HCT116 (cell line): ENCODE data around the gene CLASP2. TPM values are rescaled to one million over a fixed set of nuclear protein-coding genes. Genes with fewer than 3 reads are reported as not detected.

Experiments used
- ATAC-seq: fragments of 200-7000 bp; cut with Tn5 transposase; 2 replicates; pipeline ENCODE4 v1.9.1; 2020; ENCODE audit warnings: mild to moderate bottlenecking, moderate library complexity
- BruUV-seq: library from RNA; stranded (reverse); fragments of 400-500 nt; replicated peaks from 2 replicates; lab custom pipeline; 2021; lab: Mats Ljungman, UMichigan
- CTCF ChIA-PET: fragments of 300-600 bp; sonication (Branson Sonifier 250); formaldehyde crosslinking; loops from one replicate; lab custom pipeline; 2021; ENCODE audit warnings: antibody characterized with exemption; lab: Charles Lee
- POLR2A ChIA-PET: fragments of 300-600, 350-600 bp; sonication (Branson Sonifier 250); formaldehyde crosslinking; loops from one replicate; lab custom pipeline; 2021; ENCODE audit warnings: antibody characterized with exemption; lab: Charles Lee
- RAD21 ChIA-PET, 2 experiments: fragments of 300-600 bp; sonication (Branson Sonifier 250); formaldehyde crosslinking; loops; one replicate each; lab custom pipeline; 2023; ENCODE audit warnings: low total read pairs in 2 of 2; ENCODE audit not compliant: uncharacterized antibody in 2 of 2, unreplicated experiment in 2 of 2, low non-redundant PET in 1 of 2; lab: Charles Lee
- DNase-seq: peaks from one replicate; pipeline ENCODE4 v3.0.0-alpha.2; 2010; ENCODE audit warnings: low read depth, low spot score
- H2AFZ ChIP-seq: fragments of 200-600 bp; shearing (Covaris generic), sonication (generic); 2 replicates; pipeline ENCODE4 v1.6.1; 2017; ENCODE audit warnings: low read depth, mixed run types, mixed read lengths, antibody characterized with exemption, low read length; ENCODE audit not compliant: poor library complexity, severe bottlenecking
- H3K27ac ChIP-seq: 2 replicates; pipeline ENCODE4 v1.5.1; 2012; ENCODE audit warnings: low read depth, low read length
- H3K27me3 ChIP-seq: fragments of 200-600 bp; sonication (generic); 2 replicates; pipeline ENCODE4 v1.6.1; 2016; ENCODE audit warnings: mixed run types, low read length, mixed read lengths; ENCODE audit not compliant: insufficient read depth
- H3K36me3 ChIP-seq, 2 experiments: fragments of 200-500 bp in 1 of 2; fragments of 200-600 bp in 1 of 2; sonication (Bioruptor generic) in 1 of 2; sonication (generic) in 1 of 2; 2 replicates each; pipeline versions ENCODE4 v1.5.1 to v1.6.1; 2014 to 2016; ENCODE audit warnings: low read length in 2 of 2, inconsistent platforms in 1 of 2, mixed read lengths in 1 of 2, mixed run types in 1 of 2; ENCODE audit not compliant: insufficient read depth in 2 of 2, control insufficient read depth in 1 of 2
- H3K4me1 ChIP-seq, 2 experiments: fragments of 200-600 bp in 1 of 2; sonication (generic) in 1 of 2; 2 replicates each; pipeline versions ENCODE4 v1.5.1 to v1.6.1; 2012 to 2017; ENCODE audit warnings: low read length in 2 of 2, inconsistent platforms in 1 of 2, mild to moderate bottlenecking in 1 of 2, mixed read lengths in 1 of 2, mixed run types in 1 of 2, moderate library complexity in 1 of 2; ENCODE audit not compliant: insufficient read depth in 2 of 2, control insufficient read depth in 1 of 2
- H3K4me2 ChIP-seq: fragments of 200-600 bp; sonication (generic); 2 replicates; pipeline ENCODE4 v1.6.1; 2017; ENCODE audit warnings: mixed run types, low read length, mixed read lengths
- H3K4me3 ChIP-seq, 2 experiments: fragments of 200-600 bp in 1 of 2; sonication (generic) in 1 of 2; replicated peaks in 1 of 2; 2 replicates each; pipeline ENCODE4 v1.5.1; 2011 to 2016; ENCODE audit warnings: low read length in 2 of 2, control low read depth in 1 of 2, low read depth in 1 of 2, mild to moderate bottlenecking in 1 of 2, mixed read lengths in 1 of 2, mixed run types in 1 of 2
- H3K79me2 ChIP-seq: fragments of 200-600 bp; sonication (generic); 2 replicates; pipeline ENCODE4 v1.6.1; 2017; ENCODE audit warnings: mild to moderate bottlenecking, mixed run types, low read length, moderate library complexity, mixed read lengths; ENCODE audit not compliant: insufficient read depth
- H3K9ac ChIP-seq: fragments of 200-600 bp; sonication (generic); 2 replicates; pipeline ENCODE4 v1.6.1; 2016; ENCODE audit warnings: low read length, mixed read lengths
- H3K9me2 ChIP-seq: fragments of 200-600 bp; sonication (generic), shearing (Covaris generic); 2 replicates; pipeline ENCODE4 v1.6.1; 2017; ENCODE audit warnings: mixed run types, mild to moderate bottlenecking, moderate library complexity; ENCODE audit not compliant: insufficient read depth
- H3K9me3 ChIP-seq, 2 experiments: fragments of 200-500 bp in 1 of 2; fragments of 200-600 bp in 1 of 2; sonication (Bioruptor generic) in 1 of 2; sonication (generic) in 1 of 2; 2 replicates each; pipeline ENCODE4 v1.6.1; 2014 to 2017; ENCODE audit warnings: low read length in 2 of 2, mixed read lengths in 2 of 2, inconsistent platforms in 1 of 2, low read depth in 1 of 2, mild to moderate bottlenecking in 1 of 2, mixed run types in 1 of 2, moderate library complexity in 1 of 2; ENCODE audit not compliant: control insufficient read depth in 1 of 2, insufficient read depth in 1 of 2
- H4K20me1 ChIP-seq: fragments of 200-600 bp; sonication (generic), shearing (Covaris generic); 2 replicates; pipeline ENCODE4 v1.6.1; 2017; ENCODE audit warnings: mixed run types, mild to moderate bottlenecking, moderate library complexity; ENCODE audit not compliant: insufficient read depth
- CBX3 ChIP-seq: IDR thresholded peaks from 2 replicates; pipeline ENCODE4 v1.6.1; 2012; ENCODE audit warnings: low read depth
- CEBPB ChIP-seq: IDR thresholded peaks from 2 replicates; pipeline ENCODE4 v1.6.1; 2012; ENCODE audit warnings: low read depth
- EGR1 ChIP-seq: IDR thresholded peaks from 2 replicates; pipeline ENCODE4 v1.6.1; 2012; ENCODE audit warnings: low read depth
- ELF1 ChIP-seq: IDR thresholded peaks from 2 replicates; pipeline ENCODE4 v1.6.1; 2012; ENCODE audit warnings: low read depth, borderline replicate concordance
- EZH2 ChIP-seq: fragments of 200-600 bp; sonication (generic); IDR thresholded peaks from 2 replicates; pipeline ENCODE4 v1.6.1; 2017; ENCODE audit warnings: antibody characterized with exemption, mixed run types
- JUND ChIP-seq: IDR thresholded peaks from 2 replicates; pipeline ENCODE4 v1.6.1; 2012
- MAX ChIP-seq: IDR thresholded peaks from 2 replicates; pipeline ENCODE4 v1.6.1; 2012
- POLR2AphosphoS5 ChIP-seq: IDR thresholded peaks from 2 replicates; pipeline ENCODE4 v1.6.1; 2011; ENCODE audit warnings: mild to moderate bottlenecking, low read depth, low read length, moderate library complexity
- REST ChIP-seq: IDR thresholded peaks from 2 replicates; pipeline ENCODE4 v1.6.1; 2012; ENCODE audit warnings: low read depth
- SIN3A ChIP-seq: IDR thresholded peaks from 2 replicates; pipeline ENCODE4 v1.6.1; 2012; ENCODE audit warnings: low read depth
- ZFX ChIP-seq: fragments of 450-650 bp; IDR thresholded peaks from 2 replicates; pipeline ENCODE4 v1.6.1; 2017
- intact Hi-C: fragments of 100-400 bp; cut with micrococcal nuclease; formaldehyde crosslinking; loops from 2 replicates; pipeline ENCODE4 v1.10.0; 2022
- total RNA-seq: library from RNA; stranded (reverse); gene quantifications from one replicate; pipeline ENCODE4 v1.2.1, GENCODE V29; 2021; ENCODE audit not compliant: unreplicated experiment

Gene CLASP2
- total RNA-seq, 1 experiment from 2014 or later, result 36.3 TPM

- DNase-seq (no peak), ATAC-seq (no peak)
- ChIA-PET POLR2A (no interaction called here), CTCF (no interaction called here), RAD21 (no interaction called here)
- Histone ChIP-seq H2AFZ (no peak overlapping the region), H3K27me3 (no peaks in the 10 kb centered on the region), H3K9me3 (no peaks in the 10 kb centered on the region), H3K9me2 (no peaks in the 10 kb centered on the region), H3K79me2 (no peaks in the 10 kb centered on the region), H3K4me2 (no peak overlapping the region), H3K4me1 (no peaks in the 10 kb centered on the region), H3K9ac (no peak overlapping the region), H3K36me3 (peaks cover 0 to 7% of the 10 kb centered on the region in 2 experiments; a peak in 3 of 4 replicates), H3K4me3 (no peak overlapping the region), H3K27ac (no peak overlapping the region), H4K20me1 (no peaks in the 10 kb centered on the region)
- TF ChIP-seq CBX3, result no peak
- TF ChIP-seq SIN3A, result no peak
- no peak for TF ChIP-seq EZH2
- no peak for TF ChIP-seq EGR1
- no peak for TF ChIP-seq ELF1
- TF ChIP-seq JUND, result no peak
- no peak for TF ChIP-seq CEBPB
- no peak for TF ChIP-seq MAX
- TF ChIP-seq REST, result no peak
- no peak for TF ChIP-seq POLR2AphosphoS5
- no peak for TF ChIP-seq ZFX
- no TSS peak for BruUV-seq
- intact Hi-C loops, result no loop called here
Measured at GRCh38 chr3:33544126-33544525, 173.9 kb downstream of the CLASP2 start.
